Transverse colon (tissue), 4 donors: ENCODE results near the gene CABP4. TPM values are rescaled to one million over a fixed set of nuclear protein-coding genes. Genes with fewer than 3 reads are reported as not detected.
A peak's percentile ranks its signal among the peaks of the same experiment; 100 is the strongest.

Experiments used
- DNase-seq: peaks from one replicate; pipeline ENCODE4 v3.0.0-alpha.2; 2019
- H3K27ac ChIP-seq, 4 donors: fragments of 200-600 bp; sonication (generic); 2 replicates each; pipeline ENCODE4 v1.5.1; 2016 to 2018; ENCODE audit warnings: inconsistent platforms in 4 of 4
- H3K27me3 ChIP-seq: fragments of 200-600 bp; sonication (generic); 2 replicates; pipeline ENCODE4 v1.5.1; 2017; ENCODE audit warnings: inconsistent platforms
- H3K36me3 ChIP-seq, 4 donors: fragments of 200-600 bp; sonication (generic); 2 replicates each; pipeline ENCODE4 v1.5.1; 2017 to 2019; ENCODE audit warnings: inconsistent platforms in 4 of 4
- H3K4me1 ChIP-seq, 4 donors: fragments of 200-600 bp; sonication (generic); 2 replicates each; pipeline ENCODE4 v1.5.1; 2017 to 2020; ENCODE audit warnings: inconsistent platforms in 4 of 4
- H3K4me3 ChIP-seq, 4 donors: fragments of 200-600 bp; sonication (generic); 1 replicate in 1 of 4; 2 replicates in 3 of 4; pipeline versions ENCODE4 v1.5.1 to v1.6.1; 2017 to 2019; ENCODE audit warnings: inconsistent platforms in 4 of 4
- H3K9me3 ChIP-seq, 2 donors: fragments of 200-600 bp; sonication (generic); 2 replicates each; pipeline ENCODE4 v1.5.1; 2017 to 2019; ENCODE audit warnings: inconsistent platforms in 2 of 2
- EP300 ChIP-seq: sonication (generic); formaldehyde crosslinking; IDR thresholded peaks from one replicate; pipeline ENCODE4 v1.6.1; 2017; ENCODE audit warnings: antibody characterized with exemption, low read depth
- POLR2A ChIP-seq: fragments of 450-650 bp; IDR thresholded peaks from one replicate; pipeline ENCODE4 v1.6.1; 2016; ENCODE audit warnings: antibody characterized with exemption, mild to moderate bottlenecking, moderate library complexity
- POLR2AphosphoS5 ChIP-seq, 3 donors: sonication (generic); formaldehyde crosslinking; IDR thresholded peaks; one replicate each; pipeline ENCODE4 v1.6.1; 2016; ENCODE audit warnings: antibody characterized with exemption in 3 of 3
- WGBS, 2 donors: methylation state at CpG; one replicate each; pipeline ENCODE4 v1.1.5; 2018; ENCODE audit warnings: low coverage in 1 of 2; 5-methylcytosine and 5-hydroxymethylcytosine counted together
- in situ Hi-C, 4 donors: fragments of 200-750 bp; cut with MboI; loops; one replicate each; pipeline versions ENCODE4 v1.15.0 to v1.15.1; 2017; ENCODE audit warnings: low sequenced_read_pairs in 3 of 4, low pct_ligation_motif_present in 1 of 4, low pct_unique_long_range_greater_than_20kb in 1 of 4
- intact Hi-C: fragments of 100-400 bp; cut with DNase I; formaldehyde crosslinking; loops from one replicate; pipeline ENCODE4 v1.15.1; 2023; ENCODE audit warnings: low total_unique reads
- total RNA-seq, 4 donors: library from RNA; depleted of rRNA; stranded (reverse); fragments of >200 nt; gene quantifications; one replicate each; pipeline ENCODE4 v1.1.0, GENCODE V29; 2016
- TF ChIP-seq, protein P1 (sequence below), 5 experiments: fragments of 200-600 bp in 3 of 5; fragments of 450-650 bp in 2 of 5; sonication (generic) in 3 of 5; IDR thresholded peaks; 1 replicate in 2 of 5; 2 replicates in 3 of 5; pipeline ENCODE4 v1.5.1; 2016 to 2017; ENCODE audit warnings: antibody characterized with exemption in 5 of 5, inconsistent platforms in 3 of 5, mild to moderate bottlenecking in 2 of 5, moderate library complexity in 1 of 5

The CABP4 gene
- total RNA-seq, 4 donors from 2014 or later, result 1.2 to 2.2 TPM; not detected in 2

DNA sequence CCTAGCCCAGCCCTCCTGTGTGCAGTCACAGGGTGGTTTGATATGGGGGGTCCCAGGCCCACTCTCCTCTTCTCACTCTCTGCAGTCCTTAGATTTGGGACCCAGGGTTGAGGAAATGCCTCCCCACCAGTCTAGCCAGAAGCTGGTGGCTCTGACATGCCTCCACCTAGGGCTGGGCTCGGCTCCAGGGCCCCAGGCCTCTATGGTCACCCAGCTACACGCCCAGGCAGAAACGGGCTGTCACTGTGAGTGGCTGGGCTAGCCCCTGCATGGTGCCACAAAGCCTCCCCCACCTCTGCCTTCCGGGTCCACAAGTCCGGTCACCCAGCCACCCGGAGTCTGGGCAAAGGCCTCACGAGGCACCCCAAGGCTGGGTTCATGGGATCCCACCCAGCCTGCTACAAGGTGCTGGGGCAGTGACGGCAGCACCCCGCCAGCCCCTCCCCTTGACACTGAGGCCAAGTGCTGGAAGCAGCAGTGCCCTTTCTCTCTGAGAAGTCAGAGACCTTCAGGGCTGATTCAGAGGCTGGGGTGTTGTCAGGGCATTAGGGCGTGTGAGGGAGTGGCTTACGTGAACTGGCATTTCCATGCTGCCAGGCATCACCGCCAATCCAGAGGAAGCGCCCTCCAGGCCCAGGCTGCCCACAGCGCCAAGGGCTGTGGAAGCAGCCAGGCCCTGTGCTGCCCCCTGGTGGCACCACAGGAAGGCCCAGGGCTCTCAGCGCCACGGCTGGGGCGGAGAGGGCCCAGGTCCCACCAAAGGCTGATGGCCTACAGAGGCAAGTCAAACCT, 50.6 kb downstream of the CABP4 start:
- in situ Hi-C loops (no loop called here), intact Hi-C loops (loop anchor here (1.0 kb wide), 1 partner anchor 104 kb away; the partner anchor contains the start of gene PPP1CA)
- Histone ChIP-seq H3K9me3 (no peaks in the 10 kb centered on the region), H3K4me1 (peaks cover 26 to 51% (median 39%) of the 10 kb centered on the region in 4 donors), H3K27ac (peak overlapping the region; percentile 98 to 100 (median 98)), H3K27me3 (no peaks in the 10 kb centered on the region), H3K4me3 (peak overlapping the region in 3 of 4 donors; percentile 65 to 82 (median 81)), H3K36me3 (no peaks in the 10 kb centered on the region)
- WGBS, 2 donors, result 7% methylated on average over 9 of the region's 17 CpGs; no CpG with 5 or more reads in 1 of the 2 donors
- TF ChIP-seq EP300 (no peak), POLR2AphosphoS5 (IDR thresholded peaks at IDR 0.05) (peak; percentile 75 to 87 (median 82)), POLR2A (peak; percentile 84)
- TF ChIP-seq, protein P1, sequence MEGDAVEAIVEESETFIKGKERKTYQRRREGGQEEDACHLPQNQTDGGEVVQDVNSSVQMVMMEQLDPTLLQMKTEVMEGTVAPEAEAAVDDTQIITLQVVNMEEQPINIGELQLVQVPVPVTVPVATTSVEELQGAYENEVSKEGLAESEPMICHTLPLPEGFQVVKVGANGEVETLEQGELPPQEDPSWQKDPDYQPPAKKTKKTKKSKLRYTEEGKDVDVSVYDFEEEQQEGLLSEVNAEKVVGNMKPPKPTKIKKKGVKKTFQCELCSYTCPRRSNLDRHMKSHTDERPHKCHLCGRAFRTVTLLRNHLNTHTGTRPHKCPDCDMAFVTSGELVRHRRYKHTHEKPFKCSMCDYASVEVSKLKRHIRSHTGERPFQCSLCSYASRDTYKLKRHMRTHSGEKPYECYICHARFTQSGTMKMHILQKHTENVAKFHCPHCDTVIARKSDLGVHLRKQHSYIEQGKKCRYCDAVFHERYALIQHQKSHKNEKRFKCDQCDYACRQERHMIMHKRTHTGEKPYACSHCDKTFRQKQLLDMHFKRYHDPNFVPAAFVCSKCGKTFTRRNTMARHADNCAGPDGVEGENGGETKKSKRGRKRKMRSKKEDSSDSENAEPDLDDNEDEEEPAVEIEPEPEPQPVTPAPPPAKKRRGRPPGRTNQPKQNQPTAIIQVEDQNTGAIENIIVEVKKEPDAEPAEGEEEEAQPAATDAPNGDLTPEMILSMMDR (IDR thresholded peaks at IDR 0.05), result peak; percentile 95 to 99 (median 98)
- peak; percentile 95 for DNase-seq

DNA sequence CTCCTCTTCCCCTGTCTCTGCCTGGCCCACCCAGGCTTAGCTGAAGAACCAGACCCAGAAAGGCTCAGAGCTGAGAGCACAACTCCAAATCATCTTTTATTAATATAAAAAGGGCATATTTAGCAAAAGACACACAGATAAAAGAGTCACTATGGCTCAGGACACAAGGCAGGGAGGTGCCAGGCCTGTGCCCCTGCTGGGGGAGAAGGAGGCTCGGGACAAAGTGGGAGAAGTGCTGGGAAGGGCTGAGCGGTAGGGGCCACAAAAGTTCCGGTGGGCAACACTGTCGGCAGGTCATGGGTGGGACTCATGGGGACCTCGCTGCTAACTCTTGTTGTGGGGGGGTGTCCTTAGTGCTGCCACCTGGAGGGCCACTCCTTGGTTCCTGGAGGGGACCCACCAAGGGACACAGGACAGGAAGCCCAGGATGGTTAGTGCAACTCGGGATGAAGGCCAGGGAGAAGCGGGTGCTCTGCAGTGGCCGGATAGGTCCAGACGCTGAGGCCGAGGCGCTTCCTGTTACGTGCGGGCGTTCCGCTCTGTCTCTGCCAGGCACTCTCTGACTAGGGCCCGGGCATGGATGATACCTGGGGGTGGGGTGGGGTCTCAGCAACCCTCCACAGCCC, 51.4 kb downstream of the CABP4 start:
- Histone ChIP-seq H3K4me3 (peak overlapping the region in 2 of 4 donors; percentile 81 to 82), H3K36me3 (no peaks in the 10 kb centered on the region), H3K4me1 (peaks cover 26 to 51% (median 39%) of the 10 kb centered on the region in 4 donors), H3K9me3 (no peaks in the 10 kb centered on the region), H3K27me3 (no peaks in the 10 kb centered on the region), H3K27ac (peak overlapping the region; percentile 98 to 100 (median 98))
- in situ Hi-C loops, result no loop called here
- DNase-seq, result peak; percentile 36
- TF ChIP-seq EP300, result no peak
- TF ChIP-seq, protein P1 (IDR thresholded peaks at IDR 0.05), result peak in 3 of 5 experiments; percentile 9 to 58 (median 31)
- 75% methylated on average over 14 of the region's 16 CpGs; no CpG with 5 or more reads in 1 of the 2 donors for WGBS, 2 donors
- intact Hi-C loops, result loop anchor here (1.0 kb wide), 1 partner anchor 105 kb away; the partner anchor contains the start of gene PPP1CA

DNA sequence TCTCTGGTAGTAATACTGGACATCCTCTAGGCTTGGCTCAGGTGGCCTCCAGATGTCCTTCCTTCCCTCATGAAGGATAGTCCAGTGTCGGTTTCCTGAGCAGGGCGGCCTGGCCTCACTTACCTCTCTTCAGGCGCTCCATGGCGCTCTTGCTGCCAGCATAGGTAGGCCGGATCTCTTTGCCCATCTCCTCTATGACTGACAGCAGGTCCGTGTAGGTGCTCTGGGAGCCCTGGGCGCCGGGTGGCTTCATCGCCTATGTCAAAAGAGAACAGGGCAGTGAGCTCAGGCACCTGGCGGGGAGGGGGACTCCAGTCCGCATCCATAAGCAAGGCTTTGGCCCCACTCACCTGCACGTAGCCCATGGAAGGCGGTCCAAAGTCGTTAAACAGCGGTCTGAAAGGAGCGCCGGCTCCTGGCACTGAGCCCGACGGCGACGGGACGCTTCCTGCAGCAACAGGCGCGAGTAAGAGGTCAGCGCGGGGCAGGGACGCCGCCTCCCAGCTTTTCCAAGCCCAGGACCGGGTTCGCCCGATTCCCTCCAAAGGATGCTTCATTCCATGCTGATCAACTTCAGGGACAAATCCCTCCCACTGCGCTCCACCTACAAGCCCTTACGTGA, 52.2 kb downstream of the CABP4 start:
- Histone ChIP-seq H3K27me3 (no peaks in the 10 kb centered on the region), H3K4me3 (peak overlapping the region; percentile 48 to 83 (median 78)), H3K4me1 (peaks cover 26 to 51% (median 39%) of the 10 kb centered on the region in 4 donors), H3K27ac (peak overlapping the region; percentile 98 to 100 (median 98)), H3K36me3 (no peaks in the 10 kb centered on the region), H3K9me3 (no peaks in the 10 kb centered on the region)
- WGBS, 2 donors, result 0 to 10% methylated on average over 6 to 29 of the region's 33 CpGs
- DNase-seq, result peak; percentile 89
- in situ Hi-C loops, result no loop called here
- intact Hi-C loops, result no loop called here
- TF ChIP-seq POLR2A, result no peak
- TF ChIP-seq POLR2AphosphoS5 (IDR thresholded peaks at IDR 0.05), result no peak
- no peak for TF ChIP-seq EP300
- TF ChIP-seq, protein P1 (IDR thresholded peaks at IDR 0.05), result no peak
